Subcutaneous adipose tissue (tissue), 4 donors: ENCODE measurements around the gene ARHGEF4. TPM values are rescaled to one million over a fixed set of nuclear protein-coding genes. Genes with fewer than 3 reads are reported as not detected.

Experiments
- CTCF ChIP-seq: fragments of 450-650 bp; IDR thresholded peaks from one replicate; pipeline ENCODE4 v1.5.1; 2016; ENCODE audit warnings: low read depth, mild to moderate bottlenecking, control low read depth, antibody characterized with exemption, moderate library complexity
- total RNA-seq, 4 donors: library from RNA; depleted of rRNA; stranded (reverse); fragments of >200 nt; gene quantifications; one replicate each; pipeline ENCODE4 v1.1.0, GENCODE V29; 2016

ARHGEF4 gene
- total RNA-seq, 4 donors from 2014 or later = 4.8 to 17.9 (median 9.8) TPM

- TF ChIP-seq CTCF = no peak
These were observed 12.0 kb downstream of the ARHGEF4 start for GRCh38 chr2:130848526-130849210.

GRCh38 chr2:130849896-130850787, 13.4 kb downstream of the ARHGEF4 start:
- no peak for TF ChIP-seq CTCF

- TF ChIP-seq CTCF = no peak
These were observed 14.3 kb downstream of the ARHGEF4 start for GRCh38 chr2:130850788-130851623.

- no peak for TF ChIP-seq CTCF
These were observed 15.1 kb downstream of the ARHGEF4 start for GRCh38 chr2:130851624-130852382.

- TF ChIP-seq CTCF = no peak
These were observed 15.9 kb downstream of the ARHGEF4 start for GRCh38 chr2:130852521-130853115.

GRCh38 chr2:130853391-130853790, 16.7 kb downstream of the ARHGEF4 start:
- no peak for TF ChIP-seq CTCF
